Raji (cell line): ENCODE results near the gene TMTC2.

Experiments
- POLR2A ChIP-seq: IDR thresholded peaks from 2 replicates; pipeline ENCODE4 v1.6.1; 2011; ENCODE audit warnings: low read depth, low read length, control low read depth; ENCODE audit not compliant: insufficient read depth

The TMTC2 gene

DNA sequence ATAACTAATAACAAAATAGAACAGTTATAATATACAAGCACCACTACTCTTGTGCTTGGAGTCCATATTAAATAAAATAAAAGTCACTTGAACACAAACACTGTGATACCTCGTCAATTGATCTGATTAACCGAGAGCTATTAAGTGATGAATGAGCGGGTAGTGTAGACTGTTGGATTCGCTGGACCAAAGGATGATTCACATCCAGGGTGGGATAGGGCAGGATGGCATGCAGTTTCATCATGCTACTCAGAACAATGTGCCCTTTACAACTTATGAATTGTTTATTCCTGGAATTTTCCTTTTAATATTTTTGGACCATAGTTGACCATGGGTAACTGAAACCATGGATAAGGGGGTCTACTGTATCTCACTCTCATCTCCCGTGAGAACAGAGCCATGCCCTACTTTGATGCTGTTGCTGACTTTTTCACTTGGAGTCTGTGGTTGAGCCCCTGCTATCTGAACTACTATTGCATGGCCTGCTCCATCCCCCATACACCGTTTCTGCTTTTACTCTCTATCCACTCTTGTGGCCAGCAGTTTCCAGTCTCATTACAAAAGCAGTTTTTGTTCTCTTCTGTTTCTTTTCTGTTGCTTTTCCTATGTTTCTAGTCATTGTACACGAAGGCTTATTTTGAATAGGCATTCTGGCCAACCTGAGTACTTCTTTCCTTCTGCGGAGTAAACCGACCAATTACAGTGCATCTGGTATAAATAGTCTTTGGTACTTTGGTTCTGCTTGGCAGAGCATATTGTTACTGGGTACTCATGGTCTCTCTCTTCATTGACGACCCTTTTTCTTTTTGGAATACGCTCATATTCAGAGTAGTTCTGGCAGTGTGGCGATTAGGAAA is 12.2 kb downstream of the TMTC2 start:
- no peak for TF ChIP-seq POLR2A

DNA sequence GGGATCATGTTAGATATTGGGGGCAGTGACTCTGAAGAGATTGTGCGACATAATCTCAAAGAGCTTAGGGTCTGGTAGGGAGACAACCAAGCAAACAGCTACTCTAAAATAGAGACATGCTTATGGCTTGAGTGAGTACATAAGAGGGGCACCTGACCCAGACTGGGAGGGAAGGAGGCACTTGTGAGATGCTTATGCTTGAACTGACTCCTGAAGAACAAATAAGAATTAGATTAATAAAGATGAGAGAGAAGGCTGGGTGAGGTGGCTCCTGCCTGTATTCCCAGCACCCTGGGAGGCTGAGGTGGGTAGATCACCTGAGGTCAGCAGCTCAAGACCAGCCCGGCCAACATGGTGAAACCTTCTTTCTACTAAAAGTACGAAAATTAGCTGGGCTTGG is 19.1 kb downstream of the TMTC2 start:
- TF ChIP-seq POLR2A, result no peak

DNA sequence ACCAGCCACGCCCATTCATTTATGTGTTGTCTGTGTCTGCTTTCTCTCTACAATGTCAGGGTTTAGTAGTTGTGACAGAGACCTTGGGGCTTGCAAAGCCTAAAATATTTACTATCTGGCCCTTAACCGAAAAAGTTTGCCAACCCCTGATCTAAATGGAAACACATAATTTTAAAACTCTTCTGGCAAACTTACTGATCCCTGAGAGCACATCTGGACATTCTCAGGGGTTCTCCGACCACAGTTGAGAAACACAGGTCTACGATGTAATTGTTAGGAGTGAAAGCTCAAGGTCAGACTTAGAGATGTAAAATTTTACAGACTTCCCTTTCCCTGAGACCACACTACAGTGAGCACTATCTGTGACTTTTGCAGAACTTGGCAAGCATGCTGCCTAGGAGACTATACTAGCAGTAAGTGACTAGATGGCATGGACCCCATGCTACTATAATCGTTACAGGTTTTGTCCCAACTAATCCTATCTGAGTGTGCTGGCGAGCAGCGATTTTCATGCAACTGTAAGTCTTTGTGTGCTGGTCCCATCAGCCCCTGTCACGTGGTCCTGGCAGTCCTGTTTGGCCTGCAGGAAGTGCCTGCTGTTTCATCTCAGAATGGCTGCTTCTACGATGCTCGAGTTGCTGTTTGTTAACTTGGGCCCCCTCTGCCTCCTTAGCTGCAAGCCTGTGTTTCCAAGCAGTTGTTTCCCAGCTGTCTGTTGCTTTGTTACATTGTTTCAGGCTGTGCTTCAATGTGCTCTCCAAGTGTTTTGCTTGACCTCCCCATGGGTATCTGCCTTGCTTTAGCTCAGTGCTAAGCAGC is 21.6 kb downstream of the TMTC2 start:
- no peak for TF ChIP-seq POLR2A

DNA sequence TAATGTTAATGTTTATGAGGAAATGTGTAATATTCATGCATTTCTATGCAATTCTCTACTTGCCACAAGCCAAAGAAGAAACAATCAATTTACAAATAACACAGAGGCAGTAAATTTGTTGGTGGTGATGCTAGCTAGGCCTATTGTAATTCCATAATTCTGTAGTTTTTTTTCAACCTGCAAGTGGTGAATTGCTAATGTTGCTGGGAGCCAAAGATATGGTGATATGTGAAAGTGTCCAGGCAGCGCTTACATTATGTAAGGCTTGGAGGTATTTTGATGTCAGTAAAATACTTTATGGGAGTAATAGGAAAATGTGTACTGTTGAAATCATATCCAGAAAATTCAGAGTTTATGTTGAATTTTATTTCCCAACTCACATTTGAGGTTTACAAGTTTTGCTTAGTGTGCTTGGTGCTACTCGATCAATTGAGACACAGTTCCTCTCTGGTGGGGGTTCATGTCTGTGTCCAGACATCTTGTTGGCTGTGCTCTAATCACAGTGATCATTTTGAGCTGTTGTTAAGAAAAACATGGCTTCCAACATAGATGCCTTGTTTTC is 23.2 kb downstream of the TMTC2 start:
- no peak for TF ChIP-seq POLR2A

DNA sequence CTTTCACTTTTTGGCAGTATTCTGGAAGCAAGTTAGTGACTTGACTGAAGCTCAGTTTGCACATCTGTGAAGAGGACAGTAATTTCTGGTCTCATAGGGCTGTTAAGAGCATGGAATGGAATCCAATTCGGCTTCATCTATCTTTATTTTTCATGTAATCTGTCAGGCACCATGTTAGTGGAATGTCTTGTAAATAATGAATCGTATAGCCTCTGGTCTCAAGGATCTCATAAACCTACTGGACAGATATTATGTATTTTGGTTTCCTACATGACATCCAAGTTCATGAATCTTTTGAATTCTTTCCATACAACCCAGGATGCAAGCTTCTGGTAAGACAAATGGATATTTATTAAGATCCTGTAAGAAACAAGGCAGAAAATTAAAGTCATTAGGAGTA is 24.0 kb downstream of the TMTC2 start:
- TF ChIP-seq POLR2A, result no peak

DNA sequence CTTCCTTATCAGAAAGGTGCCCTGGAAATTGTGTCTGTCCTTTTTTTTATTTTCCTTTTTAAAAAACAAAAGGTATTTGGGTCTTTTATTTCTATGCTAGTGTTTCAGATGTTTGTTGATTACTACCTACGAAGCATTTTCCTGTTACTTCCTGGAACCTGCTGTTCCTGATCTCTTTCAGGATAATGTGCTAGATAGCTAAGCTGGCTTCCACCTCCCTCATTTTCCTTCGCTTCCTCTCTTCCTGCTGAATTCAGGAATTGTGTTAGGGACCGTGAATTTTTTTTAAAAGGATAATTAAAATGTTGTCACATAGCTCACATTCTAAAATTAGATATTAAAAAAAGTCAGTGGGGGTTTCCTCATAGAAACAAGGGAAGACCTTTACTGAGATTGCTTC is 27.7 kb downstream of the TMTC2 start:
- no peak for TF ChIP-seq POLR2A

DNA sequence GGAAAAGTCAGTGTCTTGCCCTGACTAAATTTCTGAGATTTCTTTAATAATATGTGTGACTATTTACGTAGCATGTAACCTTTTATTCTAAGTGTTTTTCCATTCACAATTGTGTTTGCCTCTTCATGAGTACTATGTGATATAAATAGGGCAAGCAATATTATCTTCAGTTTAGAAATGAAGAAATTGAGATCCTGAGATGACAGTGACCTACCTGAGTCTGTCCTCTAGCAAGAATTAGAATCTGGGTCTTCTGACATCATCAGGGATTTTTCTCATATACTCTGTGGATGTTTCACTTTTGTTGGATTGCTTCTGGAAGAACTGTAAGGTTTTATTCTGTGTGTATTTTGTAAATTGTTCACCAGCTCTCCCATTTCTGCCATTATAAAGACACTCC is 35.0 kb downstream of the TMTC2 start:
- no peak for TF ChIP-seq POLR2A

DNA sequence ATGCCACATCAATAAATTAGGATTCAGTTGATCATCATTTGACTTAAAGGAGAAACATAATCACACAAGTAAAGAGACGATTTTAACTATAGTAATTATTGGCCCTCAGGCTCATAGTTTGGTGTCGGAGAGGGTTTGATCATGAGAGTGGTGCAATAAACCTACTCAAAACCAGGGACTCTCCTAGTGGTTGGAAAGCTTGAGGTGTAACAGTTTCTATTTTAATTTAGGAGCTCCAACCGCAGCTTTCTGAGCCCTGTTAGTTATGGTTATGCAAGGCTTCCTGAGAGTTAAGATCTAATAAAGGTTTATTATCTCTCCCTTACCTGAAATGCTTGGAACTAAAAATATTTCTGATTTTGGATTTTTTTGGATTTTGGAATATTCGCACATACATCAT is 36.4 kb downstream of the TMTC2 start:
- no peak for TF ChIP-seq POLR2A

DNA sequence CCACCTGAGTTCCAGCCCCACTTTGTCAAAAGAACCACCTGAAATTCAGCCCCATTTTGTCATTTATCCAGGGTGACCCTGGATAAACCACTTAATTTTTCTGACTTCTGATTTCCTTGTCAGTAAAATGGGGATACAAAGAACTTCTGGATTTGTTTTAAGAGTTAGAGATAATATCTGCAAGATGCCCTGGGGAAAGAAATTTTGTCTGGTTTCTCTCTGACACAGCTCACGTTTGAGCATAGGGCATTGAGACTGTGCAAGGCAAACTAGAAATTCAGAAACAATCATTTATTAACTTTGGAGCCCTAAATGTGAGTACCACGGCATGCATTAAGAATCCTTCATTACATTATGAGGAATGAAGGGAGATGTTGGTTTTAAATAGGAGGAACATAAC is 37.2 kb downstream of the TMTC2 start:
- no peak for TF ChIP-seq POLR2A

DNA sequence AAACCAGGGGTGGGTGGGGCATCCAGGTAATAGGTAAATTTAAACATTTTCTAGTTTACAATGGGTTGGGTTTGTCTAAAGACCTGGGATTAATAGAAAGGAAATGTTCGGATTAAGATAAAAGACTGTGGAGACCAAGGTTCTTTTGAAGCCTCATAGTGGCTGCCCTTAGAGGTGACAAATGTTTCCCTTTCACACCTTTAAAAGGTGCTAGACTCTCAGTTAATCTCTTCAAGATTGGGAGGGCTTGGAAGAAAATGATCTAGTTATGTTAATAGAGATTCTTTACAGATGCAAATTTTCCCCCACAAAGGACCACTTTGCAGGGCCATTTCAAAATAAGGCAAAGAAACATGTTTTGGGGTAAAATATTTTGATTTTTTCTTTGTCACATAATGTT is 39.0 kb downstream of the TMTC2 start:
- TF ChIP-seq POLR2A, result no peak

DNA sequence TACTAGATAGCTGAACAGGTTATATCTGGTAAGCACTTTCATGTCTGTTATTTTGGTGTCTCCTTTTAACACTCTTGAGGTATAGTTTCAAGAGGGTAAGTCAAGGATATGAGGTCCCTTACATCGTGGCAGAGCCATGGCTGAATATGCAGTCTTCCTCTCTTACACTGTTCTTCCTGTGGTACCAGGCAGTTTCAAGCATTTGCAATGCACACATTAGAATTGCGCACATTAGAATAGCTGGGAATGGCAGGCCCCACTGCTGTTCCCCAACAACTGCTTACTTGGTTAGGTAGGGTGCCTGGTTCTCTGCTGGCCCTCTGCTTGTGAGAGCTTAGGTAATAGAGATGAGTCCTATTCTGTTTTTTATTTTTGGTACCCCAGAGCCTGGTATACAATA is 41.2 kb downstream of the TMTC2 start:
- TF ChIP-seq POLR2A, result no peak

DNA sequence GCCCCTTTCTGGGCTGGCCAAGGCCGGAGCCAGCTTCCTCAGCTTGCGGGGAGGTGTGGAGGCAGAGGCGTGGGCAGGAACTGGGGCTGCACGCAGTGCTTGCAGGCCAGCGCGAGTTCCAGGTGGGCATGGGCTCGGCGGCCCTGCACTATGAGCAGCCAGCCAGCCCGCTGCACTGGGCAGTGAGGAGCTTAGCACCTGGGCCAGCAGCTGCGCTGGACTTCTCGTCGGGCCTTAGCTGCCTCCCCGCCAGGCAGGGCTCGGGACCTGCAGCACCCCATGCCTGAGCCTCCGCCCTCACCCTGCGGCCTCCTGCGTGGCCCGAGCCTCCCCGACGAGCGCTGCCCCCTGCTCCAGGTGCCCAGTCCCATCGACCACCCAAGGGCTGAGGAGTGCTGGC is 42.0 kb downstream of the TMTC2 start:
- TF ChIP-seq POLR2A, result no peak

DNA sequence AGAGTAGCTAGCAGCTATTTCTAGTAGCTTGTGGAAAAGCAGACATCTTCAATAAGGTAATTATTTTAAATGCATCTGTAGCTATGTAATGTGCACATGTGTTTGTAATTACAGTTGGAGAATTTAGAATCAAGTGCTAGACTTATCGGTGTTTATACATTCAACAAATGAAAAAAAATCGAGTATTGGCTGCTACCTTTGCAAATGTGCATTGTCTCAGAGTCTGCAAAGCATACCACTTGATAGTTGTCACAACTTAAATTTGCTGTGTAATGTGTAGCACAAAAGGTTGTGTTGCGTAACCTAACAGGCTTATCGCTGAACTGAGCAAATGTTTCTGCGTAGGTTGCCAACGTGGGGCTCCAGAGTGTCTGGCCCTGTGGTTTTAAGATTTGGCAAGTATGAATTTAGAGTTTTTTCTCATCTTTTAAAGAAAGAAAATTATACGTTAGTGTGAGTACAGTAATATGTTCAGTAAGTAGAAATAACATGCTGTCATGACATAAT is 44.3 kb downstream of the TMTC2 start:
- no peak for TF ChIP-seq POLR2A

DNA sequence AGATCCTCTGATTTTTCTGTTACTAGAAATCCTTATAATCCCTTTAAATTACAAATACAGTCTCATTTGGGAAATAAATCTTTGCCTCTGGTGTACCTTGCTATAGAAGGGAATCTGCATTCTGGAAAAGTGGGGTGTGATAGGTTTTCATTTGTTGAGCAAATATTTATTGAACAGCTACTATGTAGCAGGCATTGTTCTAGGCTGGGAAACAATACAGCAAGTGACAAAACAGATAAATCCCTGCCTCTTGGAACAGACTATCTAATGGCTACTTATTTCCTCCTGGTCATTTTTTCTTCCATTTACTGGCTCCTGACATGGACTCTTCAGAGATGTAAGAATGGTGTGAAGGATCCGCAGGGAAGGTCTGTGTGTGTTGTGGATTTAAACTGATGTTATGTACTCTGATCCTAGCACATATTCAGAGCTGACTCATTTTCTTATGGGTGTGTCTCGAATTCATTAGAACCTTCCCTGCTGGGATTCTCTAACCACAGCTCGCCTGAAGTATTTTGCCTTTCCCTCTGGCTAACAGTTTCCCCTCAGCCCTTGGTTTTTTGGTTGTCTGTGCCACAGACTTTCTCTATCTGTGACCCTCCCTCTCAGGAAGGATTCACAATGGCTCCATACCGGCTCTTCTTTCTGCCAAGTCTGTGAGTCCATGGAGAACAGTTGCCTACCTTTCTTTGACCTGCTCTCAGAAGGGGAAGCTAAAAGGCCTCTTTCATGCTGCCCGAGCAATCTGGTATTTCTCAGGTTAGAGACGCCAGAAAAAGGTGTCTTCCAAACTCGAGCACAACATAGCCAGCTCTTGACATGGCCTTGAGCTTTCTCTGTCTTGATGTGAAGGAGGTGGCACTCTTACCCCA is 53.7 kb downstream of the TMTC2 start:
- no peak for TF ChIP-seq POLR2A
